GM19193 (cell line): ENCODE data around the gene TENM4.

Source experiments
- POLR2A ChIP-seq: IDR thresholded peaks from 4 replicates; pipeline ENCODE4 v1.6.1; 2011; ENCODE audit not compliant: insufficient read depth, insufficient read length; ENCODE audit errors: extremely low read depth

Gene TENM4

DNA sequence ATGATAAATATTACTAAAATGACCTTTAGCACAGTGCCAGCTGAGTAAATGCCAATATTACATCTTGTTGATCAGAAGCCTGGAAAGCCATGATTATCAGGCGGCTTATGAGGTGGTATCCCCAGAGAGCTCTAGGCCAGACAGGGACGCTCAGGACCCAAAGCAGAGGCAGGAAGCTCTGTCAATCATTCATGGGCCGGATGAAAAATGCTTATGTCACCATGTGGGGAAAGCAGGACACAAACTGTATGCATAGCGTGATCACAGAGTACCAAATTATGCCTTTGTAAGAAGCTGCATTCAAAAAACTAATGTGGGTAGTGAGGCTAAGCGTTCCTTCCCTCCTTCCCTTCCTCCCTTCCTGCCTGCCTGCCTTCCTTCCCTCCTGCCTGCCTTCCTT, 82.6 kb downstream of the TENM4 start:
- TF ChIP-seq POLR2A: no peak

DNA sequence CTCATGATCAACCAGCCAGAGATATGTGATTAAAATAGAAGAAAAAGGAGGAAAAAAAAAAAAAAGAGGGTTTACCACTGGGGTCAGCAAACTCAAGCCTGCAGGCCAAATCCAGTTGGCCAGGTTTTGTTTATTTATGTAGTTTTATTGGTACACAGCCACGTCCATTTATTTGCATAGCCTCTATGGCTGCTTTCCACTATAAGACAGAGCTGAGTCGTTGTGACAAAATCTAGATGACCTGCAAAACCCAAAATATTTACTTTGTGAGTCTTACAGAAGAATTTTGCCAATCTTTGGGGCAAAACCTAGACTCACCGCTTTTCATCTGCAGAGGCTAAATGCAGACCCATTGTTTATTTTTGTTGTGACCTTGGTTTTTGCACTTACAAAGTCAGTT, 87.1 kb downstream of the TENM4 start:
- no peak for TF ChIP-seq POLR2A

DNA sequence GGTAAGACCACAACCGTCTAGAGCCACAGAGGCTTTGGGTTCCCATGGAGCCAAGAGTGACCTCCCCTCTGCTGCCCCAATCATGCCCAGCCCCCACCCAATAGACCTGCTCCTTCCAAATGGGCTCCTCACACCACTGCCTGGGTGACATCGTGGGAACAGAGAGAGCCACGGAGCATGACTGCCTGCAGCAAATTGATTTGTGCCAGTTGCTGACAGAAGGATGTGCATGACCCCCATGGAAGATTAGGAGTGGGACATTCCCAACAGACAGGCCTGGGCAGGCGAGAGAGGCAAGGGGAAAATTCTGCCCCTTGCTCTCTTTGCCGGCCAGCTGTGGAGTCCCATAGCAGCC, 88.5 kb downstream of the TENM4 start:
- no peak for TF ChIP-seq POLR2A

DNA sequence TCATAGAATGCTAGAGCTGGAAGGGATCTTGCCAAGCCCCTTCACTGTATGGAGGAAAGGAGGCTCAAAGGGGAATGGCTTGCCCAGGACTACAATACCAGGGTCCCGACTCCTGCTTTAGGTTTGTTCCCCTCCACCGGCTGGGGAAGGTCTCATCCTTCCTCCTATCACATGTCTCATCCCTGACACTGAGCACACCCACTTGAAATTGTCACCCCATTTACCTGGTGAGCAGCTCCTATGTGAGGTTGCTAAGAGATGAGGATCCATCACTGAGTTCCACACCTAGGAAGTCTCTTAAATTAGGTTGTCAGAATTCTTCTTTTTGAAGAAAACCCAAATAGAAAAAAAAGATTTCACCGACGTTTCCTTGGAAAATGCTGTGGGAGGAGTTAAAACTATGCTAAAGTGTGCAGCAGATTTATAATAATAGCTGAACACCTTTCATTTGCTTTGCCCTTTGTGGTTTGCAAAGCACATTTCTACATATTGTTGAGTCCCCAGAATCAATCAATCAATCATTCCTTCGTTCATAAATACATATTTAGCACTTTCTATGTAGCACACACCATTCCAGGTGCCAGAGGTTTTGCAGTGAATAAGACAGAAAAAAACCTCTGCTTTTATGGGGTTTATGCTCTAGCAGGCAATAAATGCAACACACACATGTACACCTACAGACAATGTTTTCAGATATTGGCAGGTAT, 91.7 kb downstream of the TENM4 start:
- TF ChIP-seq POLR2A: no peak

DNA sequence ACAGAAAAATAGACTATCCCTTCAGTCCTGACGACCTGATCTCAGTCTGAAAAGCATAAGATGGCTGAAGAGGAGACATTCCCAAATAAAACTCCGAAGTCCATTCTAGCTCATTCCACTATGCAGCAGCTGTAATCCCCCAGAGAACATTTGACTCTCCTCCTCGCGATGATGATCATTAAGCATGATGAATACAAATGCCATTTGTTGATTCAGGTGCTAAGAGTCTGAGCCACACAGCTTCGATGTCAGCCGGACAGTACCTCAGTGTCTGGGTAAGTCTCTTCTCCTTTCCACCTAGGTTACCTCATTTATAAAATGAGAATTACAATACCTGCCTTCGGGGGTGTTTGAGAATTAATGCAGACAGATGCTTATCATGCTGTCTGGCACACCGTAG, 94.8 kb downstream of the TENM4 start:
- no peak for TF ChIP-seq POLR2A

DNA sequence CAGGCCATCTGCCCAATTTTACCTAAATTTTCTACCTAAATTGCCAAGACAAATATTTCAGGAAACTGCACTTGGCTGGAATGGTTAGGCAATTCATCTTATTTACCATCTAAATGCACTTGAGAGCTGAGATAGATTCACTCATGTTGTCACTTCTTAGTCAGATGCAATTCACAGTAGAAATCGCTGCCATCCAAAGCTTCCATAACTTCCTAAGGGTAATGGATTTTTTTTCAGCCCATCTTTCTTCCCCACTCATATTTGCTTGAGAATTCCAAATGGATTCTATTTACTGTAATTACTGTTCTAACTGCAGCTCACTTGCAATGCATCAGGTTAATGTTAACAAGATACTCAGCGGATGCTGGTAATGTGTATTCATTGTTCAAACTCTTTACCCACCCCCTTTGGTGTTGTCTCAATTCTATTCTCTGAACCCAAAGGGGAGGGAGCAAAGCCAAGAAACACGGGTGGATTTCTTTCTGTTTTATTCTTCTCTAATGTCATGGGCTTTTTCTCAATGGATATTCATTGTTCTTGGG, 96.0 kb downstream of the TENM4 start:
- TF ChIP-seq POLR2A: no peak

DNA sequence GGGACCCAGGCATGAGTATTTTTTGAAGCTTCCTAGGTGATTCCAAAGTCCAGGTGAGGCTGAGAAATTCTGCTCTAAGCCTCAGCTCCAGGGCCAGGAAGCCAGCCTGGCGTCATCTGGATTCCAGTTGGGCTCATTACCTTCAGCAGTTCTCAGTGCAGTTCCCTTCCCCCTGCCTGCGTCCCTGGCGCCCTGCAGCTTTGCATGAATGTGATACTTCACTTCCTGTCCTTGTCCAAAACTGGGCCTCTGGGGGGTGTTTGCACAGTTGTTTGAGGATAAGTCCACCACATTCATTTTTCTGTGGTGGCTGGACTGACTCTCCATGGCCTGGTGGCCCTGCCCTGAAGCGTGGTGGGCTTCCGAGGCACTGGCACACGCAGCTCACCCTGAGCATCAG, 98.1 kb downstream of the TENM4 start:
- no peak for TF ChIP-seq POLR2A

DNA sequence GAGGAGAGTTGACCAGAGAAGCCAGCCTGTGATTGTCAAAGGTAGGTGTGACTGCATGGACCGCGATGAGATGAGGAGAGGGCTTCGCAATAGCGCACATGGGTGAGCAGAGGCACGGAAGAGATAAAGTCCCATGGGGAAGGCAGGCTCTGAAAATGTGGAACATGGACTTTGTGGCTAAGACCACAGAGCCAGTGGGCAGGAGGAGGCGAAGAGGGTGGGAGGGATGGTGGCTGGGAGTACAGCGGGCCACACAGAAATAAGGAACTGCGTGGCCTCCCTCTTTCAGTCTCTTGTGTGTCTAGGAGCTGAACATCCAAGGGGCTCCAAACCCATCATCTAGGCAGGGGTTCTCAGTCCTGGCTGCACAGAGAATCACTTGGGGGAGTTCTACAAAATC, 98.6 kb downstream of the TENM4 start:
- TF ChIP-seq POLR2A: no peak

DNA sequence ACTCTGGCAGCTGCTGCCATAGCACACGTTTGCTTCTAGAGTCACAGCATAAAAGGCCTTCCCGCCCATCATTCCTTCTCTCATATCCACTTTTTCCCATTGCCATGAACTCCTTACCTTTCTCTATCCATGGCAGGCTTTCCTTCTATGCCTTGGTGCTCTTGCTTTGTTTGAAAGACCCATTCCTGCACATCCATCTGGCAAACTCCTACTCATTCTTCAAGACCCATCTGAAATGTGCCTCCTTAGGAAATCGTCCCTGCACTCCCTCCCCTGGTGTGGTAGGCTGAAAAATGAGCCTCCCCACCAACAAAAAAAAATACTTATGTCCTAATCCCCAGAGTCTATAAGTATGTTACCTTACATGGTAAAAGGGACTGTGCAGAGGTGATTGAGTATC, 100.3 kb downstream of the TENM4 start:
- no peak for TF ChIP-seq POLR2A

DNA sequence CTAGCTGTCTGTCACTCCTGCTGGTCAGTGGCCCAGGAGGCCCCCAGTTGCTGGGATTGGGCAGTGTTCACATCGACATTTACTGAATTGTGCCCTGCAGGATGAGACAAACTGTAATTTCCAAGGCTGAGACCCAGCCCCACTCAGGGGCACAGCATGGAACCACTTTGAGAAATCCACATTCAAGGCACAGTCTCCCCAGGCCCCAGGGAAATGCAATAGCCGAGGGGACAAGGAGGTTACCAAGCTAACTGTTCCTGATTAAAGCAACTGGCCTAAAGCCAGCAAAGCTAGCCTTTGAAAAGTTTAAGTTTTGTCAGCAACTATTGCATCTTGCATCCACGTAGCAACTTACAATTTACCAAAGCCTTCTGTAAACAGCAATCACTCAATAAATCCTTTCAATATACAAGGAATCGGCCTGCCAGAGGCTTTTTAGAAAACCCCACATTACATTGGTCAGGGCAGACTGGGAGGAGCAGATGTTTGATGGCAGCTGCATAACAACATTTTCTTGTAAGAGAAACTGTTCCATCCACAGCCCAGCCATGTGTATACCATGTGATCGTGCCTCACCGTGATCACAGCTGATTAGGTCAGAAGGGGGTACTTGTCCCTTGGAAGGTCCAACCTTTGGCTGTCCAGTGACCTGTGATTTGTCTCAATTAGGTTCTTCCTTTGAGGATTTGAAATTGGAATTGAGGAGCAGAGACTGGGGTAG, 103.9 kb downstream of the TENM4 start:
- no peak for TF ChIP-seq POLR2A

DNA sequence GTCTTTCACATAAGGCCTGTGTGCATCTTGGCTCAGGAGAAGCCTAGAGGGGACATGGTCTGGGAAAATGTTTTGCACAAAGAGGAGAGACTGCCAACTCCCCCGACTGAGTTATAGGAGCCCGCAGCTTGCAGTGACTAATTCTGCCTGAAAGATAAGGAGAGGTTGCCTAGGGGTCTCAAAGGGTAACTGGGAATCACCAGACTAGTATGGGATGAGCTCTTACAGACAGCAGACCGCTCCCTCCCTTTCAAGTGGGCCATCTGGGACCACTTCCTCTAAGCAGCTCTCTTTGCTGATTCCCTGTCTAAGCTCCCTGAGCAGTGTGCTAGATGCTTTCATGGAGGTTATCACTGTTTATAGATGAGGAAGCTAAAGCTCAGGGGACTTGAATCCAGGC, 105.1 kb downstream of the TENM4 start:
- TF ChIP-seq POLR2A: no peak

DNA sequence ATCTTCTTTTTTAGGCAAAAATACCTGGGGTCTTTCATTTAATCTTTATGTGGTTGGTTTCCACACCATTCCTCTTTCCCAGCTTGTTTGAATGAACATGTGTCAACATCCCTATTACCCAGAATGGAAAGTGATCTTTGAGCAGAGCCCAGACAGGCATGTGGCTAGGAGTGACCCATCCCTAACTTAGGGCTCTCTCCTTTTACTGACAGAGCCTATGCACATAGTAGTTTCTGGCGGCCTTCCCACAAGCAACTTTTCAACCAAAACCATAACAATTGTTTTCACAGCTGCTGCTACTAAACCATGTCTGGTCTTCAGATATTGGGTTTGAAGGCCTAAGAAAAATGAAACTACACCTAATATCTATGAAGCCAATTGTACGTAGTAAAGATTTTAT, 107.5 kb downstream of the TENM4 start:
- TF ChIP-seq POLR2A: no peak

DNA sequence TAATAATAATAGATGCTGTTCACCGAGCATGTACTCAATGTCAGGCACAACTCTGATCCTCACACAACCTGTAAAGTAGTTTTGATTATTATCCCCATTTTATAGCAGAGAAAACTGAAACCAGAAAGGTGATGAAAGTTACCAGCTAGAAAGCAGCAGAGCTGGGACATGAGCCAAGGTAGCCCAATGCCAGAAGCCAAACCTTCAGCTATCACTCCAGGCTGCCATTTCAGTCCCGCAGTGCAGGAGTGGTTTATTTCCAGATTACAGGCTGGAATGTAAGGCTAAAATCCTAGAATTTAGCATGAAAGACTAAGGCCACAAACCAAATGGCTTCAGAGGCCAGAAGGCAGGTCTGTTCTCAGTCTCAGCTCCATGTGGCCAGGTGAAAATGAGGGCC, 108.8 kb downstream of the TENM4 start:
- TF ChIP-seq POLR2A: no peak

DNA sequence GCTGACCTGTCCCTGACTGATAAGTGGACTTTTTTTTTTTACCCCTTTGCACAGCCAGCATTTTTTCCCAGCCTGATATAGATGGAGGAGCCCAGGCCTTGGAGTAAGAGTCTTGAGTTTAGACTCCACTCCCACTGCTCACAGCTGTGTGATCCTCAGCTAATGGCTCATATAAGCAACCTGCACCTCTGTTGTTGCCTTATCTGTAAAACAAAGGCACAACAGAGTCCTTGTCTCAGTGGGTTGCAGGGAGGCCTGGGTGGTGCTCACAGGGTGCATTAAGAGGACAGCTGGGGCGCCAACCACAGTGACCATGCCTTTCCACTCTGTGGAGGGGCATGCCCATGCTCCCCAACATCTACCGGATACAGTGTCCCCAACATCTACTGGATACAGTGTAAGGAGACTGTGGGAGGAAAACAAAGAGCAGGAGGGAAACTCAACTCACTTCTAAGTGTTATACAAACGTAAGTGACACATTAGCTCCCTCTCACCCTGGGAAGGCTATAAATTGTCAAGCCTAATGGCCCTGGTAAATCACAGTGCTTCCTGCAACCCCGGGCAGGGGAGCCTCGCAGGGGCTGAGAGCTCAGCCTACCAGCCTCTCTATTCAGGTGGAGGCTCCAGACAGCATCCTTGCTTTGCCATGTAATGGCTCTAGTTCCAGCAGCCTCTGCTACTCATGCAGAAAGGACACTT, 109.5 kb downstream of the TENM4 start:
- no peak for TF ChIP-seq POLR2A

DNA sequence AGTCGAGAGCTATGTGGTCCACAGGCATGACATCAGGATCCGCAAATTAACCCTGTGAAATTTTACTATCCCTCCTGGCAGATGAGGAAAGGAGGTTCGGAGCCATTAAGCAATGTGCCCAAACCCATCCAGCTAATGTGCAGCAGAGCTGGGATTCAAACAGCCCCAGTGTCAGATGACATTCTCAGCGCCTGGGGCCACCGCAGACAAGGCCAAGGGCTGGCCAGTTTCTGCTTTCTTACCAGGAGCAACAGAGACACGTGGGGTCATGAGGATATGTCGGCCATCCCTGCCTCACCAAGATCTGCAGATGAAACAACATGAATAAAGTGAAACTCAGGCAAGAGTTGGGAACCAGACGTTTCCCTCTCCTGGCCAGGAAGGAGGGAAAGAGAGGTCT, 110.2 kb downstream of the TENM4 start:
- no peak for TF ChIP-seq POLR2A

DNA sequence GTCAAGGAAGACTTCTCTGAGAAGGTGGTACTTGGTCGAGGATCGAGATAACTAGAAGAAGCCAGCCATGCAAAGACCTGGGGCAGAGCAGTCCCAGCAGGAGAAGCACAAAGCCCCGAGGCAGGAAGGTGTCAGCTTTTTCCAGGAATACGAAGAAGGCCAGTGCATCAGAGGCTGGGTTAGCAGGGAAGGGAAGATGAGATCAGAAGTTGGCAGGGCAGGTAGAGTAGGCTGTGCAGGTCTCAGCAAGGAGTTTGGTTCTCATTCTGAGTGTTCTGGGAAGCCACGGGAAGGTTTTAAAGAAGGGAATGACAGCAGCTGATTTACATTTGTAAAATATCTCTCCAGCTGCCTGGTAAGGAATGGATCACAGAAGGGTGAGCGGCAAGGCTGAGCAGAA, 111.3 kb downstream of the TENM4 start:
- no peak for TF ChIP-seq POLR2A

DNA sequence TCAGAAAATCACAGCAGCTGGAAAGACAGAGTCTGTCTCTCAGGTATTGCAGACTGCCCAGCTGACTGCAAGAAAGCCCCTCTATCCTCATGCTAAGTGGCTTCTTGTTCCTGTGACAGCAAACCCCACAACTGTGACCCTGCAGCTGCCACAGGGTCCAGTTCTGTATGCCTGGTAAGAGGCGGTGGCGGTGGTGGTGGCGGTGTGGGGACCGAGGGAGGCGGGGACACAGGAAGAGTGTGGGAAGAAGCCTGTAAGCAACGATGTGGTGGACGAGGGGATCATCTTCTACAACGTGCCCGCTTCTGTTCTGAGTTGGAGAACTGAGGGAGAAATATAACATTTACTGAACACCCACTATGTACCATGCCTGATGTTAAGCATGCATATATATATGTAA, 112.4 kb downstream of the TENM4 start:
- no peak for TF ChIP-seq POLR2A

DNA sequence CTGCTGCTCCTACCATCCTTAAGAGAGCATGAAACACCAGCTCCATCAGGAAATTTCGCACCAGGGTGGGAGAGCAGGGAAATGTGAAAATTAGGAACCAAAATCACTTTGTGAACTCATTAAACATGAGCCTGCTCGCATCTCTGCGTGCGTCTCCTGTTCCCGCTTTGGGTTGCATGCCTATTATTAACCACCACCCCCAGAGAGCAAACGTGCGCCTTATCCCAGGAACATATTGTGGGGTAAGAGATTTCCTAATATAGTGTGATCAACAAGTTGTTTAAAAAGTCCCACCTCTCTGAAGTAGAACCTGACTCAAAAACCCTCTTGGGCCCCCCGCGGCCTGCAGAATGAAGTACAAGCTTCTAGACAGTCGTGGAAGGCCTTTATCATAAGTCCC, 115.0 kb downstream of the TENM4 start:
- TF ChIP-seq POLR2A: no peak
